K562 (cell line): Measurements from ENCODE around the gene ASIC3. TPM values are rescaled to one million over a fixed set of nuclear protein-coding genes. Genes with fewer than 3 reads are reported as not detected.

Source experiments
- CEBPB ChIP-seq: fragments of 450-650 bp; IDR thresholded peaks from 2 replicates; pipeline ENCODE4 v1.6.1; 2016; ENCODE audit warnings: missing genetic modification characterization, missing compliant biosample characterization
- CHAMP1 ChIP-seq: fragments of 450-650 bp; IDR thresholded peaks from 2 replicates; pipeline ENCODE4 v1.6.1; 2016; ENCODE audit warnings: mild to moderate bottlenecking
- CHD1 ChIP-seq: fragments of 200-600 bp; sonication (generic); IDR thresholded peaks from one replicate; pipeline ENCODE4 v1.6.1; 2012; ENCODE audit warnings: mild to moderate bottlenecking, moderate library complexity, low read length, inconsistent platforms
- CREM ChIP-seq: IDR thresholded peaks from 2 replicates; pipeline ENCODE4 v1.6.1; 2014; ENCODE audit warnings: antibody characterized with exemption, low read depth
- ETS1 ChIP-seq: conservative IDR thresholded peaks from 2 replicates; pipeline ENCODE4 v1.6.1; 2011; ENCODE audit warnings: low read depth, mild to moderate bottlenecking, low read length; ENCODE audit not compliant: control insufficient read depth
- KAT7 ChIP-seq: sonication (generic); formaldehyde crosslinking; IDR thresholded peaks from 2 replicates; pipeline ENCODE4 v1.8.0; 2022; ENCODE audit warnings: missing genetic modification reagents, mild to moderate bottlenecking, borderline replicate concordance
- MCM5 ChIP-seq: fragments of 450-650 bp; IDR thresholded peaks from 2 replicates; pipeline ENCODE4 v1.6.1; 2016; ENCODE audit warnings: low read depth
- PATZ1 ChIP-seq: fragments of 250-450 bp; sonication (Bioruptor Pico); IDR thresholded peaks from 2 replicates; pipeline ENCODE4 v1.5.0; 2020; ENCODE audit warnings: mild to moderate bottlenecking, borderline replicate concordance
- PHF21A ChIP-seq: fragments of 450-650 bp; IDR thresholded peaks from 2 replicates; pipeline ENCODE4 v1.6.1; 2017; ENCODE audit warnings: low read depth, borderline replicate concordance
- SETDB1 ChIP-seq: IDR thresholded peaks from one replicate; pipeline ENCODE4 v1.6.1; 2012; ENCODE audit warnings: low read length, control low read depth, inconsistent platforms
- SREBF2 ChIP-seq: sonication (generic); formaldehyde crosslinking; IDR thresholded peaks from 2 replicates; pipeline ENCODE4 v1.4.0; 2020; ENCODE audit warnings: mild to moderate bottlenecking, missing genetic modification reagents
- ZBTB43 ChIP-seq: sonication (generic); formaldehyde crosslinking; IDR thresholded peaks from 2 replicates; pipeline ENCODE4 v1.8.0; 2023; ENCODE audit warnings: mild to moderate bottlenecking, missing genetic modification reagents
- ZC3H8 ChIP-seq: fragments of 450-650 bp; IDR thresholded peaks from 2 replicates; pipeline ENCODE4 v1.6.1; 2017
- ZHX1 ChIP-seq: fragments of 150-350 bp; conservative IDR thresholded peaks from 2 replicates; pipeline ENCODE4 v1.6.1; 2014; ENCODE audit warnings: low read length
- ZNF217 ChIP-seq: sonication (generic); formaldehyde crosslinking; IDR thresholded peaks from 2 replicates; pipeline ENCODE4 v1.8.0; 2022; ENCODE audit warnings: mild to moderate bottlenecking, missing genetic modification reagents
- ZNF384 ChIP-seq: IDR thresholded peaks from 2 replicates; pipeline ENCODE4 v1.6.1; 2012; ENCODE audit warnings: low read depth, low read length, improper control_type of control experiment
- ZNF707 ChIP-seq: fragments of 250-450 bp; sonication (Bioruptor Pico); conservative IDR thresholded peaks from 2 replicates; pipeline ENCODE4 v1.8.0; 2022; ENCODE audit warnings: inconsistent platforms, mild to moderate bottlenecking, moderate library complexity
- polyA plus RNA-seq, 8 experiments: library from polyadenylated mRNA; depleted of rRNA in 4 of 8; stranded (reverse) in 5 of 8; unstranded in 3 of 8; fragments of >200 nt; fragmentation: Nextera tagmentation in 2 of 8; fragmentation: Illumina TruSeq in 1 of 8; extraction: Ambion mirVana in 2 of 8; extraction: Trizol in 1 of 8; gene quantifications; 2 replicates each; pipeline versions ENCODE4 v1.2.1 to v1.2.3, GENCODE V29; 2011 to 2014; ENCODE audit warnings: inconsistent platforms in 1 of 8, missing spikeins in 1 of 8
- total RNA-seq, 7 experiments: library from RNA; depleted of rRNA in 6 of 7; stranded (reverse); fragments of >200 nt in 6 of 7; fragmentation: Illumina TruSeq in 2 of 7; extraction: Trizol in 2 of 7; gene quantifications; 2 replicates each; pipeline versions ENCODE4 v1.2.1 to v1.2.3, GENCODE V29; 2011 to 2021; ENCODE audit warnings: low replicate concordance in 1 of 7

The ASIC3 gene
- total and polyA plus RNA-seq, 9 of the 15 experiments (the other 6 are each of a cell fraction or from before 2014, with no cell fraction given), result 0.11 to 5.0 (median 0.87) TPM

GRCh38 chr7:151080522-151081169 is 32.3 kb downstream of the ASIC3 start, which contains the start of gene FASTK (continued):
- TF ChIP-seq KAT7 (CRISPR knock-in tag) (peak; percentile 77), CHD1 (peak; percentile 13), CREM (peak; percentile 82), ZNF217 (CRISPR knock-in tag) (no peak), MCM5 (no peak), SREBF2 (no peak), ZNF384 (no peak), PHF21A (no peak), CHAMP1 (no peak), ZNF707 (CRISPR knock-in tag) (no peak), ZC3H8 (no peak), ETS1 (peak; percentile 15; the same call in 1 of the 2 replicates), ZBTB43 (CRISPR knock-in tag) (0 out of 2 replicates have a peak, but pooled peaks have one; percentile 22), ZHX1 (peak; percentile 88), CEBPB (tag) (no peak), PATZ1 (CRISPR knock-in tag) (0 out of 2 replicates have a peak, but pooled peaks have one; percentile 19), SETDB1 (no peak)
